Activated naive CD4-positive, alpha-beta T cell treated with anti-CD3 and anti-CD28 coated beads, Interleukin-2, amount 10 ng/mL, durations not matched to agents 7 days and 5 days (primary cell): ENCODE results near the gene NRP1.
"Not testable (repeated sequence)": the region's sequence is repeated elsewhere in the genome, so short reads cannot be mapped to it uniquely, and the experiment has no call there.

Source experiments
- CTCF ChIA-PET: fragments of 350-600 bp; sonication (Branson Sonifier 250); formaldehyde crosslinking; loops from one replicate; lab custom pipeline; 2021; ENCODE audit warnings: antibody characterized with exemption; lab: Charles Lee
- DNase-seq: peaks from one replicate; pipeline ENCODE4 v3.0.0-alpha.2; 2020
- H3K27ac Mint-ChIP-seq: one replicate; pipeline ENCODE4 v1.8.0; 2021; ENCODE audit warnings: mild to moderate bottlenecking, moderate library complexity, mixed read lengths
- H3K27me3 Mint-ChIP-seq: one replicate; pipeline ENCODE4 v1.8.0; 2021; ENCODE audit warnings: mild to moderate bottlenecking, mixed read lengths
- H3K36me3 Mint-ChIP-seq: one replicate; pipeline ENCODE4 v1.8.0; 2021; ENCODE audit warnings: mixed read lengths
- H3K4me1 Mint-ChIP-seq: one replicate; pipeline ENCODE4 v1.8.0; 2021; ENCODE audit warnings: mixed read lengths
- H3K4me3 Mint-ChIP-seq: one replicate; pipeline ENCODE4 v1.8.0; 2021; ENCODE audit warnings: mild to moderate bottlenecking, moderate library complexity, mixed read lengths
- H3K9me3 Mint-ChIP-seq: one replicate; pipeline ENCODE4 v1.8.0; 2021; ENCODE audit warnings: mixed read lengths

Gene NRP1

GRCh38 chr10:33139181-33139646 is 195.3 kb downstream of the NRP1 start:
- Mint-ChIP-seq H3K27me3 (no peaks in the 10 kb centered on the region), H3K36me3 (peaks cover 2% of the 10 kb centered on the region), H3K4me3 (peak overlapping the region; percentile 36), H3K27ac (peak overlapping the region; percentile 88), H3K4me1 (peaks cover 72% of the 10 kb centered on the region), H3K9me3 (no peaks in the 10 kb centered on the region)
- CTCF ChIA-PET: interaction anchor here (0.6 to 1.2 kb wide), 7 partner anchors 11 to 1669 kb away, joined by 3 to 7 read pairs (median 3); no protein-coding TSS in a partner anchor
- DNase-seq: peak; percentile 88

GRCh38 chr10:33138686-33139085 is 195.8 kb downstream of the NRP1 start:
- not testable (repeated sequence) for H3K36me3 Mint-ChIP-seq, H3K27me3 Mint-ChIP-seq, H3K9me3 Mint-ChIP-seq, H3K4me3 Mint-ChIP-seq
- CTCF ChIA-PET: interaction anchor here (0.6 to 1.2 kb wide), 6 partner anchors 10 to 1670 kb away, joined by 3 to 7 read pairs (median 3); no protein-coding TSS in a partner anchor
- DNase-seq: peak; percentile 37
- Mint-ChIP-seq H3K27ac (peak overlapping the region; percentile 88), H3K4me1 (peaks cover 75% of the 10 kb centered on the region)

- no peaks in the 10 kb centered on the region for H3K27me3 Mint-ChIP-seq
- peaks cover 76% of the 10 kb centered on the region for H3K4me1 Mint-ChIP-seq
- no peak for DNase-seq
- H3K36me3 Mint-ChIP-seq: peaks cover 2% of the 10 kb centered on the region
- H3K4me3 Mint-ChIP-seq: no peak overlapping the region
- peak overlapping the region; percentile 26 for H3K27ac Mint-ChIP-seq
- H3K9me3 Mint-ChIP-seq: no peaks in the 10 kb centered on the region
- CTCF ChIA-PET: interaction anchor here (1.0 kb wide), 1 partner anchor 128 kb away, joined by 3 read pairs; no protein-coding TSS in a partner anchor
These were observed 197.0 kb downstream of the NRP1 start for GRCh38 chr10:33137356-33138005.

- CTCF ChIA-PET: interaction anchor here (0.6 to 4.6 kb wide), 3 partner anchors 10 to 128 kb away, joined by 3 to 18 read pairs (median 3); no protein-coding TSS in a partner anchor
- Mint-ChIP-seq H3K4me3 (no peak overlapping the region), H3K9me3 (no peaks in the 10 kb centered on the region), H3K27me3 (peaks cover 3% of the 10 kb centered on the region), H3K27ac (peak overlapping the region; percentile 30), H3K36me3 (peaks cover 2% of the 10 kb centered on the region), H3K4me1 (peaks cover 76% of the 10 kb centered on the region)
- DNase-seq: no peak
These were observed 197.7 kb downstream of the NRP1 start for GRCh38 chr10:33136781-33137180.

- Mint-ChIP-seq H3K9me3 (no peaks in the 10 kb centered on the region), H3K4me1 (peaks cover 76% of the 10 kb centered on the region), H3K27ac (no peak overlapping the region), H3K36me3 (peaks cover 2% of the 10 kb centered on the region), H3K27me3 (peaks cover 3% of the 10 kb centered on the region), H3K4me3 (no peak overlapping the region)
- DNase-seq: no peak
- CTCF ChIA-PET: interaction anchor here (0.6 to 4.6 kb wide), 5 partner anchors 10 to 127 kb away, joined by 3 to 18 read pairs (median 3); no protein-coding TSS in a partner anchor
These were observed 198.2 kb downstream of the NRP1 start for GRCh38 chr10:33136271-33136670.

GRCh38 chr10:33134011-33134751 is 200.3 kb downstream of the NRP1 start:
- CTCF ChIA-PET: interaction anchor here (0.6 to 4.6 kb wide), 8 partner anchors 8 to 128 kb away, joined by 3 to 18 read pairs (median 6); no protein-coding TSS in a partner anchor
- peak overlapping the region; percentile 77 for H3K27ac Mint-ChIP-seq
- H3K4me3 Mint-ChIP-seq: no peak overlapping the region
- H3K4me1 Mint-ChIP-seq: peaks cover 69% of the 10 kb centered on the region
- peaks cover 3% of the 10 kb centered on the region for H3K27me3 Mint-ChIP-seq
- H3K9me3 Mint-ChIP-seq: no peaks in the 10 kb centered on the region
- H3K36me3 Mint-ChIP-seq: no peaks in the 10 kb centered on the region
- peak; percentile 62 for DNase-seq

- CTCF ChIA-PET: interaction anchor here (0.6 to 4.6 kb wide), 5 partner anchors 11 to 124 kb away, joined by 3 to 18 read pairs (median 7); no protein-coding TSS in a partner anchor
- Mint-ChIP-seq H3K9me3 (no peaks in the 10 kb centered on the region), H3K36me3 (no peaks in the 10 kb centered on the region), H3K4me3 (no peak overlapping the region), H3K27ac (peak overlapping the region; percentile 39), H3K4me1 (peaks cover 69% of the 10 kb centered on the region), H3K27me3 (peaks cover 3% of the 10 kb centered on the region)
- no peak for DNase-seq
These were observed 200.9 kb downstream of the NRP1 start for GRCh38 chr10:33133557-33133956.

- DNase-seq: peak; percentile 59
- Mint-ChIP-seq H3K9me3 (no peaks in the 10 kb centered on the region), H3K4me3 (no peak overlapping the region), H3K4me1 (peaks cover 66% of the 10 kb centered on the region), H3K36me3 (no peaks in the 10 kb centered on the region), H3K27me3 (peaks cover 3% of the 10 kb centered on the region), H3K27ac (peak overlapping the region; percentile 30)
- CTCF ChIA-PET: interaction anchor here (0.9 to 4.6 kb wide), 4 partner anchors 21 to 123 kb away, joined by 3 to 18 read pairs (median 4); no protein-coding TSS in a partner anchor
These were observed 201.8 kb downstream of the NRP1 start for GRCh38 chr10:33132626-33133025.

- no peak overlapping the region for H3K4me3 Mint-ChIP-seq
- peaks cover 3% of the 10 kb centered on the region for H3K27me3 Mint-ChIP-seq
- H3K4me1 Mint-ChIP-seq: peaks cover 74% of the 10 kb centered on the region
- H3K27ac Mint-ChIP-seq: no peak overlapping the region
- H3K36me3 Mint-ChIP-seq: peaks cover 6% of the 10 kb centered on the region
- DNase-seq: no peak
- CTCF ChIA-PET: interaction anchor here (1.2 to 1.7 kb wide), 4 partner anchors 9 to 25 kb away, joined by 3 to 5 read pairs (median 4); no protein-coding TSS in a partner anchor
- no peaks in the 10 kb centered on the region for H3K9me3 Mint-ChIP-seq
These were observed 204.5 kb downstream of the NRP1 start for GRCh38 chr10:33129996-33130386.

- Mint-ChIP-seq H3K27me3 (peaks cover 3% of the 10 kb centered on the region), H3K4me1 (peaks cover 69% of the 10 kb centered on the region), H3K4me3 (no peak overlapping the region), H3K9me3 (no peaks in the 10 kb centered on the region), H3K27ac (peak overlapping the region; percentile 28), H3K36me3 (peaks cover 6% of the 10 kb centered on the region)
- no peak for DNase-seq
- CTCF ChIA-PET: interaction anchor here (1.2 to 1.7 kb wide), 5 partner anchors 9 to 25 kb away, joined by 3 to 5 read pairs (median 3); no protein-coding TSS in a partner anchor
These were observed 205.1 kb downstream of the NRP1 start for GRCh38 chr10:33129141-33129995.

- Mint-ChIP-seq H3K27ac (peak overlapping the region; percentile 92), H3K27me3 (peaks cover 3% of the 10 kb centered on the region), H3K36me3 (peaks cover 6% of the 10 kb centered on the region), H3K4me1 (peaks cover 57% of the 10 kb centered on the region), H3K9me3 (no peaks in the 10 kb centered on the region), H3K4me3 (no peak overlapping the region)
- CTCF ChIA-PET: interaction anchor here (1.0 to 2.1 kb wide), 4 partner anchors 8 to 119 kb away, joined by 3 to 8 read pairs (median 4); no protein-coding TSS in a partner anchor
- no peak for DNase-seq
These were observed 206.8 kb downstream of the NRP1 start for GRCh38 chr10:33127622-33128021.
